GM18519 (cell line): ENCODE results near the gene DGKD.

ENCODE experiments used
- ATAC-seq: cut with Tn5 transposase; IDR thresholded peaks from one replicate; pipeline ENCODE4 v1.9.1; 2021; ENCODE audit warnings: mild to moderate bottlenecking, moderate library complexity; ENCODE audit not compliant: unreplicated experiment, low FRiP score

Gene DGKD

DNA sequence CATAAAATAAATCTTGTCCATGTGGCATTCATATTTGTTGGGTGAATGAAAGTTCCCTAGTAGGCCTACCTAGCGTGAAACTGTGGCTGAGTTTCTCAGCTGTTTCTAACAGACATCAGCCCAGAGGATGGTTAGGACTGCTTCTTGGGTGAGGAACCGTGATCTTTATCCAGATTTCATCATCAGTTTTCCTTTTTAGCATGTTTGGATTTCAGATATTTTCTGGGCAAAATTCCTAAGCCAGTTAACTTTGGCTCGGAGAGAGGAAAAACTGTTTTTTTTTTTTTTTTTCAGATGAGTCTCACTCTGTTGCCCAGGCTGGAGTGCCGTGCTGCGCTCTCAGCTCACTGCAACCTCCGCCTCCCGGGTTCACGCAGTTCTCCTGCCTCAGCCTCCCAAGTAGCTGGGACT, 53.5 kb downstream of the DGKD start:
- ATAC-seq, result no peak

DNA sequence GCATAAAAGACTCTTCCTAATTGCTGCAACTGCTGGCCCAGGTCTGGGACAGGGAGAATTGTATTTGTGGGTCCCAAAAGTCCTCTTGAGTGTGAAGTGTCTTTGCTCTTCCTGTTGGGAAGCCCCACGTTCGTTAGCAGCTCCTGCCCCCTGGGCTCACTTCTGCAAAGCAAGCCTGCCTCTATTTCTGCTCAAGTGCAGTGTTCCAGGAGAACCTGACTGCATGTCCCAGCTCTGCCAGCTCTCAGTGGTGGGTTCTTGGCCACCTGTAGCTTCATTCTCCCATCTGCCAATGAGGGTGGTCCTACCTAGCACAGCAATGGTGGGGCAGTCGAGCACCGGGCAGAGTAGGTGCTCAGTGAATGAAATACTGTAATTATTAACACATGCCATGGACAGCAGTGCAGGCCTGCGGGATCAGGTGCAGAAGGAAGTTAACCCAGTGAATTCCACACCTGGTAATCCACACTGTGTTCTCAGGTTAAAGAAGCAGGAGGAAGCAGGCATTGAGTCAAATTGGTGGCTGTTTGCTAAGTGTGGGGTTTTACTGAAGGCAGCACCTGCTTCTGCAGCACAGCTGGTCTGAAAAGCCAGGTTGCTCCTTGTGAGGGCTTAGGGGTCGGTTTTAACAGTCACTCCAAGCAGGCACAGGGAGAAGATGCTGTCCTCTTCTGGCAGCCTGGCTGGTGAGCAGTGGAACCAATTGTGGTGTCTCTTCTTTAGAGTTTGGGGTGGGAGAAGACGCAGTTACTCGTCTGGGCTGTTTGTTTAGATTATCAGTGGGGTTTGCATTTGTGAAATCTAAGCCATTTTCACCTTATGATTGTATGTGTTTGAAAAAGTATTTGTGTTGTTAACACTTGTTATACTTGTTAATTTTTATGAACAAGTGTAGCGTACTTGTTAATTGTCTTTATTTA, 54.3 kb downstream of the DGKD start:
- no peak for ATAC-seq

DNA sequence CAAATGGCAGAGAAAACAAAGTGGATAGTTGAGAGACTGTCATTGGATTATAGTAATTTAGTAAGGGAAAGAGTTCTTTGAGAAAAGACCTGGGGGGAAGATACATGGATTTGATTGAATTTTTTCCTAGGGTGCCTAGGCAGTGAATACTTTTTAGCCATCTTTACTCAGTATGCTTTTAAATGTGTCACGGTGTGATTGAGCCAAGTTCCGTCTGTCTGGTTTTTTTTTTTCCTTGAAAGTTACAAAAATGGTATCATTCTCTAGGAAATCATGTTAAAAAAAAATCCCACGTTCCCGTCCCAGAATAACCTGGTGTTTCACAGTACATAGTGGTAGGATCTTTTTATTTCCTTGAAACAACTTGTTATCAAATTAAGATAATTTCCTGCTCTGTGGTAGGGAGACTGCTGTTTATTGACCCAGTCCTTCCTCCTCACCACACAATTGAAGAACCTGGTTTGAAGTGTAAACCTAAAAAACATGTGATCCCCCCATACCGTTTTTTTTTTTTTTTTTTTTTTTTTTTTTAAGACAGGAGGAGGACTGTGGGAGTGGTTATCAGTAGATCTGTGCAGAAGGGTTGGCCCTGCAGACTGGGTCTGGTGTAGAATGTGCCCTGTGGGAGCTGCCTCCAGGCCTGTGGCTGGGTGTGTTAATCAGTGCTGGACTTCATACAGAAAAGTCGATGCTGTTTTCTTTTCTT, 55.1 kb downstream of the DGKD start:
- no peak for ATAC-seq

DNA sequence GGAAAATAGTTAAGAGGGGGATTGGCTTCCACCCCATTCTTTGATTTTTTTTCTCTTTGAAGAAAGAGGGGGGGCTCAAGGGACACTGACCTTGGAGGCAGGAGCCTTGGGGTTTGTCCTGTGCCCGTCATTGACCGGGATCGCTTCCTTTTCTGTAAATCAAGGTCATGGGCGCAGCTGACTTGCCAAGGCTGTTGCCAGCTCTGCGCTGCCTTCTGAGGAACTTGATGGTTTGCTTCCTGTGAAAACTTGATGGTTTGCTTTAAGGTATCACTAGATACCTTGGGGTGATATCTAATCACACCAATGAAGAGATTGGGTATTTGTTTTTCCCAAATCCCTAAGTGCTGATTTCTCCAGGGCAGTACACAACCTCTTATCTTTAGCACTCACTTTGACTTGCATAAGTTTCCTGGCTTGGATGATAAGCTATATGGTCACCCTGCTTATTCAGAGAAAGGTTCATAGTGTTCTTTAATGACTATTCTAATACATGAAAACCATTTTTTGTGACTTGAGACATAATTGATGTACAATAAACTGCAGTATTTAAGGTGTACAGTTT, 56.0 kb downstream of the DGKD start:
- no peak for ATAC-seq

DNA sequence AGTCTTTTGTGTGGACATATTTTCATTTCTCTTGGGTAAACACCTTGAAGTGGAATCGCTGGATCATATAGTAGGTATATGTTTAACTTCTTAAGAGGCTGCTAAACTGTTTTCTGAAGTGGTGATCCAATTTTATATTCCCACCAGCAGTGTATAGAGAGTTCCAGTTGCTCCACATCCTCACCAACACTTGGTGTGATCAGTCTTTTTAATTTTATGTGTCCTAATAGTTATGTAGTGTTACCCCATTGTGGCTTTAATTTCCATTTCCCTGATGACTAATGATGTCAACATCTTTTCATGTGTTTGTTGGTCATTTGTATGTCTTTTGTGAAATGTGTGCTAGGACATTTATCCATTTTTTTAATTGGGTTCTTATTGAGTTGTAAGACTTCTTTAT, 56.9 kb downstream of the DGKD start:
- ATAC-seq, result no peak

- no peak for ATAC-seq
These were observed 58.1 kb downstream of the DGKD start for GRCh38 chr2:233412405-233412804.

GRCh38 chr2:233413046-233413445, 58.8 kb downstream of the DGKD start:
- no peak for ATAC-seq

DNA sequence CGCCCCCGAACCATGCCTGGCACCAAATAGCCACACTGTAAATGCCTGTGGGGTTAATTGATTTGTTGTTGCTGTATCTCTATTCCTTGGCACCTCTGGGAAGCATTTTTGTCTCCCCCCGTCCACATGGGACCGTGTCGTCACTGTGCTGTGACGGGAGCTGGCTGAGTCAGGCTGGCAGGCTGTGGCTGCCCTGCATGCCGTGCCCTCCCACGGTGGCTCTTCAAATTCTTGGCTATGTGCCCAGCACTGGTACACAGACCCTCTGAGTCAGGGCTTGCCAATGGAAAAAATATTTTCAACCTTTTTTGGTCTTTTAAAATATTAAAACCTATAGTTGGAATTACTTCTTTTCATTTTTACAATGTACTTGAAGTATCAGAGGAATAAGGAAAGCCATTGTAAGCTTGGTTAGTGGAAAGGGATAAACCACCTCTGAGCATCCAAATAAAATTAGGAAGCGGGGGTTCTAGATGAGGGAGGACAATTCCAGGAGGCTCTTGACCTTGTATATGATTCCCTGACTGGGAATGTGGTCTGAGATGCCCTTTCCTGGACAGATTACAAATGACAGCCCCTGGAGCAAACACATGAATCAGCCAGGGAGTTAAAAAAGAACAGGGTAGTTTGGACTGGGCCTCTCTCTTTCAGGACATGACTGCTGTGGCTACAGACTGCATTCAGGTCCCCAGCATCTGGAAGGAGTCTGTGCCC, 59.4 kb downstream of the DGKD start:
- no peak for ATAC-seq

DNA sequence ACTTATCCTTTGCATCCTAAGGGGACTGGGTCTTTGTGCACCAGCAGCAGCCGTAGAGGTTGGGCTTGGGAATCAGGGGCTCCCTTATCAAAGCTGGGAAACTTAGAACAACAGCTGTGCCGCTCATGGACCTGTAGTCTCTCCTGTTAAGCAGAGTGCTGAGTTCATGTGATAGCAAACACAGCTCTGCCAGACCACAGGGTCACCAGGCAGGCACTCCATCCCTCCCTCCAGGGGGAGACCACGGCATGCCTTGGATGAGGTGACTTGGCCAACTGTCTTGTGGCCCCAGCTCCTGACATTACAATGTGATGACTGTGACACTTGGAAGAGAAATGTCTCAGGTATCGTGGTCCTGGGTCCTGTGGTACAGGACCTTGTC, 60.0 kb downstream of the DGKD start:
- ATAC-seq, result no peak

DNA sequence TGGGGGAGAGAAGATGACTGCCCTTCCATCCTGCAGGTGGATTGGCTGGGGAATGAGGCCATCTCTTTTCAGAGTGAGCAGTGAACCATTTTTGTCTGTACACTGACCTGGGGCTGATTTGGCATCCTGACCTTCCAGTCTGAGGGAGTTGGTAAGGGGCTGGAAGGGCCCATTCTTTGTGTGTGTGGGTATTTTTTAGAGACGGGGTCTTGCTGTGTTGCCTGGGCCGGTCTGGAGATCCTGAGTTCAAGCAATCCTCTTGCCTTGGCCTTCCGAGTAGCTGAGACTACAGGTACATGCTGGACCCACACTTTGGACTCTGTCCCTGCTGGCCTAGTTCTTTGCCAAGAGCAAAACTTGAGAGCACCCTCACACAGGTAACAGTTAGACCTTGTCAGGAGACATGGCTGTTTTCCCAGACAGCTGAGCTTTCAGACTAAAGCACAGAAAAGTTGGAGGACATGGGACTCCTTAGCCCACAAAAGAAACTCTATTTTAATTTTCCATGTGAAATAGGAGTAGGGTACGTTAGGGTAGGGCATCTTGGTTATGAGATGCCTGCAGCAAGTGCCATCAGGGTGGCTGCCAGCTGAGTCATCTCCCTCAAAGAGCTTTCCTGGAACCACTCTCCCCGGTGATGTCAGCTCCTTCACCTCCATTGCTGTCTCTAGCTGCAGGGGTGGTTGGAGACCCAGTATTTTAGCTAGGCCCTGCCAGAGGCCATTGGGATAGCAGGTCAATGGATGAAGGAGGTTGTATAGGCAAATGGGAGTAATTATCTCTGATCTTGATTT, 60.7 kb downstream of the DGKD start:
- ATAC-seq, result no peak

DNA sequence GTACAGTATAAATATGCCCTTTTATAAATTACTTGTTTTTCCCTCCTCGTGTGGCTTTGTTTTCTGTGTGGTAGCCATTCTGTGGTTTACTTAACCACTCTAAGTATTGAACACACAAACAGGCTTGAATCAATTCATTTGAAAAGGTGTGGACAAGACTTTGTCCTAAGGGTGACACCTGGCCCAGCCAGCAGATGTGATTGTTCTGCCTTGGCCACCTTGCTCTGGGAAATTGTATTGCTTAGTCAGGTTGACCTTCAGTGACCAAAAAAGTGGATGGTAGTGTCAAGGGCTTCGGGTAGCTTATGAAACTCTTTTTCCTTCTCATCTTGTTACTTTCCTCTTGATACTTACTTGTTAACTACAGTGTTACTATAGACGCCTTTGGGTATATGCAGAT, 61.9 kb downstream of the DGKD start:
- no peak for ATAC-seq

DNA sequence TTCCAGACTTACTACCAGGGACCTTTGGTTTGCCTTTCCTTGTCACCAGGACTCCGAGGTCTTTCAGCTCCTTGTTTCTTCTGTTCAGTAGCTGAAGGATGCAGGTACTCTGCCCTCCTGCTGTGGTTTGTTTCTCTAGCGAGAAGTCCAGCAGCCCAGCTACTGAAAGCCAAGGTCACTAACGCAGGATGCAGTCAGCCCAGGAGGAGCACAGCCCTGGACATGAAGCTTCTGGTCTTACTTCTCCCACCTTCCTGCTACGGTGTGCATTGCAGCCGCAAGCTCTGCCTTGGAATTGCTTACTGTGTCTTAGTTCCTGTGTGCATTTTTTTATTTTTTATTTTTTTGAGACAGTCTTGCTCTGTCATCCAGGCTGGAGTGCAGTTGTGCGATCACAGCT, 62.4 kb downstream of the DGKD start:
- ATAC-seq, result no peak

DNA sequence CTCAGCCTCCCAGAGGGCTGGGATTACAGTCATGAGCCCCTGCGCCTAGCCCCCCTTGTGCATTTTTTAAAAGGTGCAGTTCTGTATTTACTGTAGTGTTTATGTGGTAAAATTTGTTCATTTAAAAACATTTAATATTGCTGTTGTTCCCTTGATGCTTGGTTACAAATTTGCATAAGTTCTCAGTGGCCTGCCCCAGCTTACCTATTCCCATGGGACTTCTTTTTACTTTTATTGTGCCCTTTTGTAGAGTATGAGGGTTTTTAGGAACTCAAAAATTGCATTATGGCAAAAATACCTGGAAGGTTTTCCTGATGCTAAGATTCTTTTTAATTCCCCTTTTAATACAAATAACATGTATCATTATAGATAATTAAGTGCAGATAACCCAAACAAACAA, 63.0 kb downstream of the DGKD start:
- no peak for ATAC-seq

DNA sequence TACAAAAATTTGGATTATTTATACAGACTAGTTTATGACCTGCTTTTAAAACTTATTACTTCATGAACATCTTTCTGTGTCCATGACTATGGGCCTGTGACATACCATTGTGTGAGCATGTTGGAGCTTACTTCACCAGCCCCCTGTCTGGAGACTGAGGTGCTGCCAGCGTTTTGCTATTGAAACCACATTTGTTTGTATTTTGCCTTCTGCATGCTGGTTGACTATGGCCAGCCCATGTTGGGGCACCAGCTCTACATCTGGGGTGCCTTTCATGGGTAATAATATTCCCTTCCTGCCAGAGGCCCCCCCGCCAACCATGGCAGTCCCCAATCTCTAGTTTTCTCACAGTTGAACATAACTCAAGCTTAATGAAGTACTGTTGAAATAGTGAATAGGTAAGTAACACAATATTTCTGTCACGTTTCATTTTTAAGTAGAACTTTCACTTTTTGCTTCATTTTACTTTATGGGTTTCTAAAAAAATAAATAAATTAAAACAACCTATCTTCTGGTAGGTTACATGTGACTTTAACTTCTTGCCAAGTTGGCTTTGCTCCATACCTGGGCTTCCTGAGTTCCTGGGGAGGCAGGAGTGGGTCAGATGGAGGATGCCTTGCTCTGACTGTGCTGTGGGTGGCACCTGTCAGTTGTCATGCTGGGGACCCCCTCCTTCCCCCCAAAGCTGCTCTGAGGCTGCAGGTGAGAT, 63.9 kb downstream of the DGKD start:
- ATAC-seq, result no peak

DNA sequence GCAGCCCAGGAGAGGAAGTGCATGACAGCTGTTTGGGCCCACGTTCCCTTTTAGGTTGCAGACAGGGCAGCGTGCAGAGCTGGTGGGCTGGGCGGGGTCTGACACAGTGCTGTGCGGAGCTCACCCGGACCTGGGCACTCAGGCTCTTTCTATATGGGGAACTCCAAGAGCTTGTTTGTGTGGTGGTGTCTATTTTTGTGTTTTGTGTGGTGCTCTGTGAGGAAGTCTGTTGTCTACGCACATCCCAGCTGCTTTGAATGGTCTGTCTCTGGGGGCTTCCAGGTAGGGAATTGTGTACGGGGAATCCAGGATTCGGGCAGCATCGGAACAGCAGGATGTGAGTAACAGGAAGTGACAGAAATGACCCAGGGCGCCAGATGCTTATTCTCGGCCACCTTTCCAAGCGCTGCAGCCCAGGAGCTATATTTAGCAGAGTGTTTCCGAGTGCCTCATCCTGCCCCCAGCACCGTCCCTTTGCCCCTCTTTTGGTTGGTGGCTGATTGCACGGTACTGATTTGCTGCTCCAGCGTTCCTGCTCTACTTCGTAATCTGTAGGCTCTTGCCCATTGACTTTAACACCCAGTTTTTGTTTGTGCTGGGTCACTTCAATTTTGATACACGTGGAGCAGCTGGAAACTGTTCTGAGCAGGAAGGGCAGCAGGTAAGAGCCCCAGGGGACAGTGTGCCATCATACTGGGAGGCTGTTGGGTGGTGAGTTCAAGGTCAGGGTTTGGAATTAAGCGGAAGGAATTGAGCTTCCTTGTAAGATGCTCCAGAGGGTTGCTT, 64.7 kb downstream of the DGKD start:
- no peak for ATAC-seq

- no peak for ATAC-seq
These were observed 65.5 kb downstream of the DGKD start for GRCh38 chr2:233419602-233420391.

GRCh38 chr2:233421091-233421816, 67.0 kb downstream of the DGKD start:
- no peak for ATAC-seq
